HG03520 (cell line): ENCODE results near the gene PRRC1.

Source experiments
- ATAC-seq: cut with Tn5 transposase; IDR thresholded peaks from one replicate; pipeline ENCODE4 v1.9.1; 2021; ENCODE audit warnings: mild to moderate bottlenecking, moderate library complexity; ENCODE audit not compliant: unreplicated experiment

Gene PRRC1

GRCh38 chr5:127602481-127602880 is 85.0 kb downstream of the PRRC1 start:
- no peak for ATAC-seq

GRCh38 chr5:127602896-127603844 is 85.7 kb downstream of the PRRC1 start:
- no peak for ATAC-seq
